ENCODE measurements around the gene WSB2.

WSB2 gene

DNA sequence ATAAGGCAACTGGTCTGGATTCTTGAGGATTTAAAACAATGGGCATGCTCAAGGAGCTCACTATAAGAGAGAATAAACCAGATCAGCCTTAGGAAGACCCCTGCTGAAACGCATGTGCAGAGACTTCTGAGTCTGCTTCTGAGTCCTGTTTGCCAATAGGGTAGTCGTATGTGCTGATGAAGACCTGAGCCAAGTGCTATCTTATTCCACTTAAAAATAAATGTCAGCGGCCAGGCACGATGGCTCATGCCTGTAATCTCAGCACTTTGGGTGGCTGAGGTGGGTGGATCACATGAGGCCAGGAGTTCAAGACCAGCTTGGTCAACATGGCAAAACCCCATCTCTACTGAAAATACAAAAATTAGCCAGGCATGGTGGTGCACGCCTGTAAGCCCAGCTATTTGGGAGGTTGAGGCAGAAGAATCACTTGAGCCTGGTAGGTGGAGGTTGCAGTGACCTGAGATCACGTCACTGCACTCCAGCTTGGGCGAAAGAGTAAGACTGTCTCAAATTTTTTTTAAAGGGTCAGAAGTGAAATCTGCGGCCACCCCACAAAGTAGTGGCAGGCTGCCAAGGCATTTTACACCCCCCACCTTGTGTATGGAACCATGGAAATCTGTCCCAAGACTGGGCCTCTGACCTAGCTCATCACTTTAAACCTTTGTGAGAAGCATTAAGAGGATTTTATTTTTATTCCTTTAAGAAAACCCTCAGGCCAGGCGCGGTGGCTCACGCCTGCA, 24.1 kb downstream of the WSB2 start:
- no peak overlapping the region for H3K4me3 ChIP-seq (replicated peaks in 1 of 2; ENCODE audit: low read depth in 2 of 2, low read length in 2 of 2)
- TF ChIP-seq, protein P1, sequence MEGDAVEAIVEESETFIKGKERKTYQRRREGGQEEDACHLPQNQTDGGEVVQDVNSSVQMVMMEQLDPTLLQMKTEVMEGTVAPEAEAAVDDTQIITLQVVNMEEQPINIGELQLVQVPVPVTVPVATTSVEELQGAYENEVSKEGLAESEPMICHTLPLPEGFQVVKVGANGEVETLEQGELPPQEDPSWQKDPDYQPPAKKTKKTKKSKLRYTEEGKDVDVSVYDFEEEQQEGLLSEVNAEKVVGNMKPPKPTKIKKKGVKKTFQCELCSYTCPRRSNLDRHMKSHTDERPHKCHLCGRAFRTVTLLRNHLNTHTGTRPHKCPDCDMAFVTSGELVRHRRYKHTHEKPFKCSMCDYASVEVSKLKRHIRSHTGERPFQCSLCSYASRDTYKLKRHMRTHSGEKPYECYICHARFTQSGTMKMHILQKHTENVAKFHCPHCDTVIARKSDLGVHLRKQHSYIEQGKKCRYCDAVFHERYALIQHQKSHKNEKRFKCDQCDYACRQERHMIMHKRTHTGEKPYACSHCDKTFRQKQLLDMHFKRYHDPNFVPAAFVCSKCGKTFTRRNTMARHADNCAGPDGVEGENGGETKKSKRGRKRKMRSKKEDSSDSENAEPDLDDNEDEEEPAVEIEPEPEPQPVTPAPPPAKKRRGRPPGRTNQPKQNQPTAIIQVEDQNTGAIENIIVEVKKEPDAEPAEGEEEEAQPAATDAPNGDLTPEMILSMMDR (IDR thresholded peaks at IDR 0.05; ENCODE audit: low read depth, low read length): no peak
- DNase-seq (ENCODE audit: low read depth in 2 of 2): no peak

DNA sequence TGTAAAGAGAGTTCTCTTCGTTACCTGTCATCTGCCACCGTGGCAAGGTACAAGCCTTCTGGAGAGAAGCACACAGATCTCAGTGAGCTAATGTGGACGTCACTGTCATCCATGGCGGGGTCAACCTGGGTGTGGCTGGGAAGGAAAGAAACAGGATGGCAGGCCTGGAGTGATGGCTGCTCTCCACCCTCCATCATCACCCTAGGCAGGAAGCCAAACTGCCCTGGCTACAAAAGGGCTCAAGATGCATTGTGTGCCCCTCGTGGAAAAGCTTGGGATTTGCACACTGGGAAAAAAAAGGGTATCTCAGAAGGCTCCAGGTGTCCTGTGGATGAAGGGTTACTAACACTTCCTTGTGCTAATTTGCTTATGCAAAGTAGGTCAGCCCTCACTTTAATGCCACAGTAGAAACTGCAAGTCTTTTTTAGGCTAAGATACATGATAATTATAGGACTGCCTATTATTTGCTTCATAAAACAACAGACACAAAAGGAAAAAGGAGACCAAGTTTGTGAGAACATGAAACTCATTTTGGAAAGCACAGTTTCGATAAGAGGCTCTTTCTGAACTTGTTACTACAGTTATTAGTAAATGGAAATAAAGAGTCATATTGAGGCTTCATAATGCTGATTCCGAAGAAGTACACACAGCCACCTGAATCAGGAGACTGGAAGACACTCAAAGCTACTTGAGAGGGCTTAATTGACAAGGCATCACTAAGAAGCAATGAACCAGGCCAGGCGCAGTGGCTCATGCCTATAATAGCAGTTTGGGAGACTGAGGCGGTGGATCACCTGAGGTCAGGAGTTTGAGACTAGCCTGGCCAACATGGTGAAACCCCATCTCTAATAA, 25.6 kb downstream of the WSB2 start:
- DNase-seq (ENCODE audit: low read depth in 2 of 2): peak; percentile 18 to 22
- no peak overlapping the region for H3K4me3 ChIP-seq (replicated peaks in 1 of 2; ENCODE audit: low read depth in 2 of 2, low read length in 2 of 2)
- TF ChIP-seq, protein P1 (IDR thresholded peaks at IDR 0.05; ENCODE audit: low read depth, low read length): peak; percentile 16

- no peak overlapping the region for H3K4me3 ChIP-seq (replicated peaks in 1 of 2; ENCODE audit: low read depth in 2 of 2, low read length in 2 of 2)
- TF ChIP-seq, protein P1 (IDR thresholded peaks at IDR 0.05; ENCODE audit: low read depth, low read length): peak; percentile 34
- peak; percentile 58 to 59 for DNase-seq (ENCODE audit: low read depth in 2 of 2)
Measured at GRCh38 chr12:118034429-118035189, 26.4 kb downstream of the WSB2 start.

- peak in 1 of 2 donors; percentile 18 for DNase-seq (ENCODE audit: low read depth in 2 of 2)
- TF ChIP-seq, protein P1 (IDR thresholded peaks at IDR 0.05; ENCODE audit: low read depth, low read length): no peak
- no peak overlapping the region for H3K4me3 ChIP-seq (replicated peaks in 1 of 2; ENCODE audit: low read depth in 2 of 2, low read length in 2 of 2)
Measured at GRCh38 chr12:118033902-118034301, 27.1 kb downstream of the WSB2 start.

DNA sequence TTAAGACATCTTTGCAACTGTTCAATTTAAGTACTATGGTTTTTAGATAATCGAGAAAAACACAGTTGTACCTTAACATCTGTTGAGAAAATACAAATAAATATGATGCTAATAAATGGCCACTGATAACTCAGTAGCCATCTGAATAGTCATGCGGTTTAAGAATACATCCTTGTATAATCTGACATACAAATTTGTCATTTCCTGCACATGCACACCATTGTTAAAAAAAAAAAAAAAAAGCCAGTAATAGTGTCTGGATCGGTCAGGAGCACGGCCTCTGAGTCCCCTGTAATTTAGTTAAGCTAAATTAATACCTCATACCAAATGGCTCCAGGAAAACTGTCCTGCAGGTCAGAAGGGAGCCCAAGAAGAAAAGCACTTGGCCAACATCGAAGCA, 27.7 kb downstream of the WSB2 start:
- TF ChIP-seq, protein P1 (IDR thresholded peaks at IDR 0.05; ENCODE audit: low read depth, low read length): no peak
- H3K4me3 ChIP-seq (replicated peaks in 1 of 2; ENCODE audit: low read depth in 2 of 2, low read length in 2 of 2): no peak overlapping the region
- peak in 1 of 2 donors; percentile 43 for DNase-seq (ENCODE audit: low read depth in 2 of 2)

DNA sequence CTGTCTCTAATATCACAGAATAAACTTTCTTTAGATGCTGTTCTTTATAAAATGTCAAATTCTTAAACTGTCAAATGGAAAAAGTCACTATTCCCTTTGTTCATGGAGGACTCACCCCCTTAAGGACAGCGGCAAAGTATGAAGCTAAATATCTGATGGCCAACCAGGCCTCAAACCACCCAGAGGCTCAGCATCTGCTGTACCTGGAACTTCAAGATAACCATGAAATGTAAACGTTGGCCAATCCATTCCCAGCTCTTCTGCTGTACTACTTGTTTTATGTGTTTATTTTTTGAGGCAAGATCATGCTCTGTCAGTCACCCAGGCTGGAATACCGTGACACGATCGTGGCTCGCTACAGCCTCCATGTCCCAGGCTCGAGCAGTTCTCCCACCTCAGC, 28.8 kb downstream of the WSB2 start:
- DNase-seq (ENCODE audit: low read depth in 2 of 2): no peak
- no peak overlapping the region for H3K4me3 ChIP-seq (replicated peaks in 1 of 2; ENCODE audit: low read depth in 2 of 2, low read length in 2 of 2)
- TF ChIP-seq, protein P1 (IDR thresholded peaks at IDR 0.05; ENCODE audit: low read depth, low read length): no peak
